ENCODE measurements around the gene CTRB1. TPM values are rescaled to one million over a fixed set of nuclear protein-coding genes. Genes with fewer than 3 reads are reported as not detected.
"Not testable (repeated sequence)": the region's sequence is repeated elsewhere in the genome, so short reads cannot be mapped to it uniquely, and the experiment has no call there.

Gene CTRB1
- total RNA-seq, 1 donor from 2014 or later = 4.5 TPM

GRCh38 chr16:75267631-75268264 is 49.0 kb downstream of the CTRB1 start:
- peak; percentile 98 for DNase-seq (ENCODE audit: low read depth)

GRCh38 chr16:75269358-75269757 is 50.6 kb downstream of the CTRB1 start:
- not testable (repeated sequence) for DNase-seq (ENCODE audit: low read depth)

- no peak for DNase-seq (ENCODE audit: low read depth)
Observed at GRCh38 chr16:75271441-75272096, 52.8 kb downstream of the CTRB1 start.

GRCh38 chr16:75272097-75272551 is 53.3 kb downstream of the CTRB1 start:
- no peak for DNase-seq (ENCODE audit: low read depth)

- DNase-seq (ENCODE audit: low read depth) = not testable (repeated sequence)
Observed at GRCh38 chr16:75272629-75273028, 53.8 kb downstream of the CTRB1 start.

GRCh38 chr16:75273054-75273925 is 54.5 kb downstream of the CTRB1 start:
- no peak for DNase-seq (ENCODE audit: low read depth)

Other genes starting within 250 kb of the CTRB1 start
- 14.8 and 15.4 TPM in 2 replicates for gene WDR59, start 233.9 kb upstream of the CTRB1 start, total RNA-seq
- gene ZNRF1, start 220.0 kb upstream of the CTRB1 start, total RNA-seq = 71.1 and 82.3 TPM in 2 replicates
- 1.7 and 3.5 TPM in 2 replicates for gene LDHD, start 102.2 kb upstream of the CTRB1 start, total RNA-seq
- gene ZFP1, start 70.5 kb upstream of the CTRB1 start, total RNA-seq = 11.1 and 12.0 TPM in 2 replicates
- 2.3 and 6.1 TPM in 2 replicates for gene CTRB2, start 11.8 kb upstream of the CTRB1 start, total RNA-seq
- 104 and 128 TPM in 2 replicates for gene BCAR1, start 32.6 kb downstream of the CTRB1 start, total RNA-seq
- 55.5 and 61.6 TPM in 2 replicates for gene CFDP1, start 214.5 kb downstream of the CTRB1 start, total RNA-seq
- gene TMEM170A, start 245.7 kb downstream of the CTRB1 start, total RNA-seq = 8.2 and 15.0 TPM in 2 replicates

Data from myocyte (in vitro differentiated cells).